ENCODE measurements around the gene POU2F1. TPM values are rescaled to one million over a fixed set of nuclear protein-coding genes. Genes with fewer than 3 reads are reported as not detected.

Gene POU2F1
- total RNA-seq, 2 donors from 2014 or later: 7.7 to 10.9 TPM

GRCh38 chr1:167345386-167345733 lies 124.7 kb downstream of the POU2F1 start:
- DNase-seq (ENCODE audit: low spot score): no peak
- Histone ChIP-seq H3K9me3 (no peaks in the 10 kb centered on the region), H3K4me3 (no peak overlapping the region), H3K27me3 (no peaks in the 10 kb centered on the region), H3K4me1 (no peaks in the 10 kb centered on the region), H3K27ac (no peak overlapping the region), H3K36me3 (no peaks in the 10 kb centered on the region)
- no peak for TF ChIP-seq CTCF (IDR thresholded peaks at IDR 0.05)

- H3K4me1 ChIP-seq: no peaks in the 10 kb centered on the region
- peaks cover 0 to 4% of the 10 kb centered on the region in 2 donors for H3K9me3 ChIP-seq
- no peak overlapping the region for H3K4me3 ChIP-seq
- DNase-seq (ENCODE audit: low spot score): no peak
- no peaks in the 10 kb centered on the region for H3K36me3 ChIP-seq
- TF ChIP-seq CTCF (IDR thresholded peaks at IDR 0.05): no peak
- H3K27ac ChIP-seq: no peak overlapping the region
- no peaks in the 10 kb centered on the region for H3K27me3 ChIP-seq
Observed at GRCh38 chr1:167357305-167357704, 136.6 kb downstream of the POU2F1 start.

- no peak for TF ChIP-seq CTCF (IDR thresholded peaks at IDR 0.05)
Observed at GRCh38 chr1:167359295-167359694, 138.6 kb downstream of the POU2F1 start.

GRCh38 chr1:167360120-167360519 lies 139.4 kb downstream of the POU2F1 start:
- no peaks in the 10 kb centered on the region for H3K27me3 ChIP-seq
- H3K27ac ChIP-seq: no peak overlapping the region
- H3K4me1 ChIP-seq: no peaks in the 10 kb centered on the region
- no peak for TF ChIP-seq CTCF (IDR thresholded peaks at IDR 0.05)
- no peak for DNase-seq (ENCODE audit: low spot score)
- no peaks in the 10 kb centered on the region for H3K36me3 ChIP-seq
- H3K4me3 ChIP-seq: no peak overlapping the region
- H3K9me3 ChIP-seq: no peaks in the 10 kb centered on the region

More at GRCh38 chr1:167359295-167359694, 138.6 kb downstream of the POU2F1 start:
- Histone ChIP-seq H3K9me3 (peaks cover 0 to under 1% of the 10 kb centered on the region in 2 donors), H3K4me3 (no peak overlapping the region), H3K27me3 (no peaks in the 10 kb centered on the region), H3K27ac (no peak overlapping the region), H3K4me1 (no peaks in the 10 kb centered on the region), H3K36me3 (no peaks in the 10 kb centered on the region)
- DNase-seq (ENCODE audit: low spot score): no peak

- TF ChIP-seq CTCF (IDR thresholded peaks at IDR 0.05): no peak
- Histone ChIP-seq H3K27me3 (no peaks in the 10 kb centered on the region), H3K4me1 (no peaks in the 10 kb centered on the region), H3K4me3 (no peak overlapping the region), H3K27ac (no peak overlapping the region), H3K36me3 (no peaks in the 10 kb centered on the region), H3K9me3 (no peaks in the 10 kb centered on the region)
- no peak for DNase-seq (ENCODE audit: low spot score)
Observed at GRCh38 chr1:167362638-167363037, 142.0 kb downstream of the POU2F1 start.

- DNase-seq (ENCODE audit: low spot score): no peak
- H3K4me3 ChIP-seq: no peak overlapping the region
- H3K27me3 ChIP-seq: no peaks in the 10 kb centered on the region
- H3K4me1 ChIP-seq: no peaks in the 10 kb centered on the region
- no peak for TF ChIP-seq CTCF (IDR thresholded peaks at IDR 0.05)
- no peaks in the 10 kb centered on the region for H3K36me3 ChIP-seq
- no peak overlapping the region for H3K27ac ChIP-seq
- no peaks in the 10 kb centered on the region for H3K9me3 ChIP-seq
Observed at GRCh38 chr1:167364826-167365225, 144.1 kb downstream of the POU2F1 start.
